Brain microvascular endothelial cell (primary cell): Measurements from ENCODE around the gene C1QTNF4.

Source experiments
- DNase-seq: peaks from one replicate; pipeline ENCODE4 v3.0.0-alpha.2; 2020
- H3K27ac ChIP-seq: fragments of 250-450 bp; sonication (Bioruptor Pico); 2 replicates; pipeline ENCODE4 v1.5.1; 2020; ENCODE audit warnings: mild to moderate bottlenecking, moderate library complexity
- H3K27me3 ChIP-seq: fragments of 250-450 bp; sonication (Bioruptor Pico); replicated peaks from 2 replicates; pipeline ENCODE4 v1.5.1; 2020; ENCODE audit warnings: mild to moderate bottlenecking
- H3K36me3 ChIP-seq: fragments of 250-450 bp; sonication (Bioruptor Pico); replicated peaks from 2 replicates; pipeline ENCODE4 v1.5.1; 2020; ENCODE audit warnings: mild to moderate bottlenecking
- H3K4me3 ChIP-seq: 2 replicates; pipeline ENCODE4 v1.5.1; 2011; ENCODE audit warnings: low read depth, mild to moderate bottlenecking, control low read depth, low read length, moderate library complexity
- CTCF ChIP-seq: IDR thresholded peaks from 2 replicates; pipeline ENCODE4 v1.5.1; 2011; ENCODE audit warnings: low read depth, mild to moderate bottlenecking, moderate library complexity, low read length, control low read depth, inconsistent platforms; ENCODE audit errors: missing control alignments
- in situ Hi-C: cut with HindIII; loops from 2 replicates; pipeline ENCODE4 v1.10.0; 2017; ENCODE audit warnings: low sequenced_read_pairs, low pct_ligation_motif_present

The C1QTNF4 gene

GRCh38 chr11:47599902-47600301 is 5.7 kb upstream of the C1QTNF4 start:
- peaks cover 4% of the 10 kb centered on the region for H3K27me3 ChIP-seq
- H3K36me3 ChIP-seq: no peaks in the 10 kb centered on the region
- DNase-seq: no peak
- in situ Hi-C loops: no loop called here
- no peak for TF ChIP-seq CTCF
- H3K27ac ChIP-seq: no peak overlapping the region
- no peak overlapping the region for H3K4me3 ChIP-seq

- Histone ChIP-seq H3K4me3 (no peak overlapping the region), H3K27ac (no peak overlapping the region), H3K36me3 (no peaks in the 10 kb centered on the region), H3K27me3 (peaks cover 28% of the 10 kb centered on the region)
- DNase-seq: no peak
- TF ChIP-seq CTCF: no peak
- in situ Hi-C loops: no loop called here
Measured at GRCh38 chr11:47595967-47596366, 1.8 kb upstream of the C1QTNF4 start.

- peaks cover 28% of the 10 kb centered on the region for H3K27me3 ChIP-seq
- no peak for DNase-seq
- H3K4me3 ChIP-seq: no peak overlapping the region
- no peak for TF ChIP-seq CTCF
- H3K36me3 ChIP-seq: no peaks in the 10 kb centered on the region
- no peak overlapping the region for H3K27ac ChIP-seq
- in situ Hi-C loops: no loop called here
Measured at GRCh38 chr11:47595029-47595428, 818 bp upstream of the C1QTNF4 start.

- Histone ChIP-seq H3K27me3 (peaks cover 28% of the 10 kb centered on the region), H3K36me3 (no peaks in the 10 kb centered on the region), H3K27ac (no peak overlapping the region), H3K4me3 (no peak overlapping the region)
- no peak for TF ChIP-seq CTCF
- DNase-seq: no peak
- in situ Hi-C loops: no loop called here
Measured at GRCh38 chr11:47593492-47593933, 698 bp downstream of the C1QTNF4 start.

- Histone ChIP-seq H3K4me3 (no peak overlapping the region), H3K27ac (no peak overlapping the region), H3K27me3 (peaks cover 28% of the 10 kb centered on the region), H3K36me3 (no peaks in the 10 kb centered on the region)
- no peak for DNase-seq
- in situ Hi-C loops: no loop called here
- no peak for TF ChIP-seq CTCF
Measured at GRCh38 chr11:47592970-47593369, 1.2 kb downstream of the C1QTNF4 start.

- DNase-seq: no peak
- Histone ChIP-seq H3K27ac (no peak overlapping the region), H3K27me3 (peaks cover 28% of the 10 kb centered on the region), H3K36me3 (no peaks in the 10 kb centered on the region), H3K4me3 (no peak overlapping the region)
- in situ Hi-C loops: no loop called here
- no peak for TF ChIP-seq CTCF
Measured at GRCh38 chr11:47592251-47592650, 2.0 kb downstream of the C1QTNF4 start.
